Daoy (cell line): ENCODE data around the gene RNF168. TPM values are rescaled to one million over a fixed set of nuclear protein-coding genes. Genes with fewer than 3 reads are reported as not detected.
A peak's percentile ranks its signal among the peaks of the same experiment; 100 is the strongest.
"Not testable (repeated sequence)": the region's sequence is repeated elsewhere in the genome, so short reads cannot be mapped to it uniquely, and the experiment has no call there.

Source experiments
- DNase-seq: peaks from one replicate; pipeline ENCODE4 v3.0.0-alpha.2; 2015; ENCODE audit warnings: low read depth
- total RNA-seq: library from RNA; depleted of rRNA; stranded (reverse); fragments of >200 nt; shearing (Covaris generic); gene quantifications from 2 replicates; pipeline ENCODE4 v1.2.3, GENCODE V29; 2014

Gene RNF168
- total RNA-seq, 1 experiment from 2014 or later: 14.5 TPM

GRCh38 chr3:196517162-196517800 lies 13.7 kb upstream of the RNF168 start:
- no peak for DNase-seq

- no peak for DNase-seq
These were observed 11.5 kb upstream of the RNF168 start, which contains the start of gene SMCO1 for GRCh38 chr3:196514913-196515621. Gene SMCO1 (minus strand): TSS chr3:196515346. CDS start chr3:196515209, 137 bp downstream.

- no peak for DNase-seq
These were observed 10.8 kb upstream of the RNF168 start for GRCh38 chr3:196514350-196514716.

- peak; percentile 60 for DNase-seq
These were observed 10.3 kb upstream of the RNF168 start for GRCh38 chr3:196513697-196514349.

- not testable (repeated sequence) for DNase-seq
These were observed 8.3 kb upstream of the RNF168 start for GRCh38 chr3:196511646-196512425.

- DNase-seq: not testable (repeated sequence)
These were observed 7.5 kb upstream of the RNF168 start for GRCh38 chr3:196511108-196511507.

- DNase-seq: no peak
These were observed 3.1 kb upstream of the RNF168 start for GRCh38 chr3:196506687-196507086.

GRCh38 chr3:196504556-196504955 lies 988 bp upstream of the RNF168 start:
- no peak for DNase-seq

- DNase-seq: not testable (repeated sequence)
These were observed 470 bp upstream of the RNF168 start for GRCh38 chr3:196504077-196504398.

GRCh38 chr3:196502775-196503195 lies 783 bp downstream of the RNF168 start:
- peak; percentile 90 for DNase-seq

- peak; percentile 57 for DNase-seq
These were observed 2.1 kb downstream of the RNF168 start for GRCh38 chr3:196501316-196502044.

GRCh38 chr3:196499807-196500524 lies 3.6 kb downstream of the RNF168 start:
- peak; percentile 15 for DNase-seq

GRCh38 chr3:196499061-196499460 lies 4.5 kb downstream of the RNF168 start:
- peak; percentile 75 for DNase-seq

GRCh38 chr3:196498297-196498696 lies 5.3 kb downstream of the RNF168 start:
- DNase-seq: no peak

- DNase-seq: no peak
These were observed 7.4 kb downstream of the RNF168 start for GRCh38 chr3:196496183-196496582.

- no peak for DNase-seq
These were observed 10.3 kb downstream of the RNF168 start for GRCh38 chr3:196493292-196493691.

GRCh38 chr3:196492080-196492479 lies 11.5 kb downstream of the RNF168 start:
- no peak for DNase-seq

GRCh38 chr3:196489747-196490146 lies 13.8 kb downstream of the RNF168 start:
- no peak for DNase-seq

GRCh38 chr3:196486263-196486662 lies 17.3 kb downstream of the RNF168 start:
- peak; percentile 10 for DNase-seq

GRCh38 chr3:196477678-196478077 lies 25.9 kb downstream of the RNF168 start:
- DNase-seq: no peak

- DNase-seq: no peak
These were observed 31.3 kb downstream of the RNF168 start for GRCh38 chr3:196472286-196472685.
